ENCODE data around the gene LRPAP1. TPM values are rescaled to one million over a fixed set of nuclear protein-coding genes. Genes with fewer than 3 reads are reported as not detected.
"Not testable (repeated sequence)": the region's sequence is repeated elsewhere in the genome, so short reads cannot be mapped to it uniquely, and the experiment has no call there.

The LRPAP1 gene
- total RNA-seq, 1 experiment from 2014 or later: 116 TPM

DNA sequence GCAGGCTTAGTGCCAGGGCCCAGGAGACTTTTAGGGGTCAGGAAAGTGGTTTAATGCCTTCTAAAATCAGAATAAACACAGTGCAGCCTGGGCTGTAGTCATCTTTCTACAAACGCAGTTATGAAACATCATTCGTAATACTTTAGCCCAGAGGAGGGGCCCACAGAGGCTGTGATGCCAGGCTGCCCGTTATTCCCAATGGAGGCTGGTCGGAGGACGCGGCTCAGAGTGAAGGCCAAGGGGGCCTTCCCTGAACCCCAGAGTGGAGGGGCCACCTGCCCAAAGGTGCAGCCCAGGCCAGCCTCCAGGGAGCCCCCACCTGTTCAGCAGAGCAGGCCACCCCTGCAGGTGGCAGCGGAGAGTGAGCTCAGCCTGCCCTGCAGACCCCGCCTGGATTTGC lies 29.9 kb upstream of the LRPAP1 start:
- DNase-seq (ENCODE audit: low spot score): not testable (repeated sequence)

DNA sequence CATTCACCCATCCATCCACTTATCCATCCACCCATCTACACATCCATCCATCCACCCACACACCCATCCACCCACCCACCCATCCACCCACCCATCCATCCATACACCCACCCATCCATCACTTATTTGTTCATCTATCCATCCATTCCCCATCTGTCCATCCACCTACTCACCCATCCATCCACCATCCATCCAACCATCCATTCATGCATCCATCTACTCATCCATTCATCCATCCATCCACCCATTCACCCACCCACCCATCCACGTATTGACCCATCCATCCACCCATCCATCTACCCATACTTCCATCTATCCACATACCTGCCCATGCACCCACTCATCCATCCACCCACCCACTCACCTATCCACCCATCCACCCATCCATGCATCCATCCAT lies 28.2 kb upstream of the LRPAP1 start:
- DNase-seq (ENCODE audit: low spot score): not testable (repeated sequence)

DNA sequence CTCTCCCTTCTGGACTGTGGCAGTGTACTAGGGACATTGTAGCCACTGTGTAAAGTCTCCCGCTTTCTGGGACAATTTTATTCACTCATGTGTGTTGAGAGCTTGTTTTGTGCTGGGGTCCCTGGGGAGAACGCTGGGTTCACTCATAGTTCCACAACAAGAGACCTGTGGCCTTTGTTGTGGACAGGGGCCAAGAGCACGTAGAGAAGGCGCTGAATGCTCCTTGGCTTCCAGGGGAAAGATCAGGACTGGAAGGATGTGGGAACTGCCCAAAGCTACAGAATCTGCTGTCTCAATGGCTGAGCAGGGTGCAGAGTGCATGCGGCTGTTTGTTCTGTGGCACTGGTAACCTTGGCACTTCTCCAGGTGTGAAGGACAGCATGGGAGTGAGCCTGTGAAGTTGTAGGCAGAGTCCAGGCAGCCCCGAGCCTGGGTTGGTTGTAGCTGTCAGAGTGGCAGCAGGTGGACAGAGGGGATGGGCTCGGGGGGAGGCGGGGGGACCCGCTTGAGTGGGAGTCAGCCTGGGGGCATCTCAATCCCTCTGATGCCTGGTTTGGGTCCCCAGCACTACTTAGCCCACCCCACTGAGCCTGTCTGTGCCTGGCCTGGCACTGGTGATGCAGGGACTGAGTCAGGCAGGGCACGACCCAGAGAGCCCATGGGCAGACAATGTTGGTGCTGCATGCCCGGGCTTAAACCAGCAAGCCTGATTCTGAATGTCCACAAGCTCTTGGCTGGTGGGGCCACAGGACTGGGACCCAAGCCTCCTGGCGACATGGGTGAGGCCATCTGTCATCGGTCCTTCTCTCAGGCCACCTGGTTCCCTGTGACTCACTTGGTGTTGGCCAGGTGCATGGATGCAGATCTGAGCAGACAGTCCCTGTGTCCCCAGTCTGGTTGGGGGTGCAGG lies 27.4 kb upstream of the LRPAP1 start:
- not testable (repeated sequence) for DNase-seq (ENCODE audit: low spot score)

- DNase-seq (ENCODE audit: low spot score): not testable (repeated sequence)
Observed at GRCh38 chr4:3558514-3558836, 26.3 kb upstream of the LRPAP1 start.

DNA sequence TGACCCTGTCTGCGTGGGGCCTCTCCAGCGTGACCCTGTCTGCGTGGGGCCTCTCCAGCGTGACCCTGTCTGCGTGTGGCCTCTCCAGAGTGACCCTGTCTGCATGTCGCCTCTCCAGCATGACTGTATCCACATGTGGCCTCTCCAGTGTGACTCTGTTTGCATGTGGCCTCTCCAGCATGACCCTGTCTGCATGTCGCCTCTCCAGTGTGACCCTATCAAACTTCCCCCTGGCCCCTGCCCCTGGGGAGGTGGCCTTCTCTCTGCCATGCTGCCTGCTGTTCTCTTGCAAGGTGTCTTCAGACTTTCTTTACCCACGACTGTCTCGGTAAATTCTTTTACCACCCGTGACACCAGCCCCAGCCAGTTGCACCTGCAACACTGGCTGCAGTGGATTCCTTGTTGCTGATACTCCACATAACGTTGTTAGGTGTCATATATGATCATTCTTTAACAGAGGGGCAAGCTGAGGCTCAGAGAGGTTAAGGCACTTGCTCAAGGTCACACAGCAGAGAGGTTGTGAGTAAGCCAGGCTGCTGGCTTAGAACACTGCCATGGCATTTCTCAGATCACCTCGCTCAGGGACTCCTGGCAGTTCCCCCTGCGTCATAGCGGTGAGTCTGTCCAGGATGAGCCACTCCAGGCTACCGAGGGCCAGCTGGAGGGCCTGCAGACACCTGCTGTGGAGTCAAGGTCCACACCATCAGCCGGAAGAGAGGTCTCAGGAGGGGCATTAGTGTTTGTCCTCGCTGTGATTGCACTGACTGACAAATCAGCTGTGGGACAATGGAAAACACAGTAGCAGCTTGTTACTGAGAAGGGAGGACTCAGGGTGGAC lies 25.7 kb upstream of the LRPAP1 start:
- DNase-seq (ENCODE audit: low spot score): not testable (repeated sequence)

DNA sequence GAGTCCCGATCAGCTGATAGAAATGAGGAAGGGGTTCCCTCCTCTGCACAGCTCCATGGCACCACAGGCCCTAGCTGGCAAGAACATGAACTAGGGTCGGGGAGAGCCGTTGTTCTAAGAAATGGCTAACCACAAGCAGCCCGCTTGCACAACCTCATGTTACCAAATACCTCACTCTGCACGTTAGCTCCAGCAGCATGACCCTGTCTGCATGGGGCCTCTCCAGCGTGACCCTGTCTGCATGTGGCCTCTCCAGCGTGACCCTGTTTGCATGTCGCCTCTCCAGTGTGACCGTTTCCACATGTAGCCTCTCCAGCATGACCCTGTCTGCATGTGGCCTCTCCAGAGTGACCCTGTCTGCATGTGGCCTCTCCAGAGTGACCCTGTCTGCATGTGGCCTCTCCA lies 24.9 kb upstream of the LRPAP1 start:
- not testable (repeated sequence) for DNase-seq (ENCODE audit: low spot score)

GRCh38 chr4:3556244-3556867 lies 24.1 kb upstream of the LRPAP1 start:
- DNase-seq (ENCODE audit: low spot score): not testable (repeated sequence)

DNA sequence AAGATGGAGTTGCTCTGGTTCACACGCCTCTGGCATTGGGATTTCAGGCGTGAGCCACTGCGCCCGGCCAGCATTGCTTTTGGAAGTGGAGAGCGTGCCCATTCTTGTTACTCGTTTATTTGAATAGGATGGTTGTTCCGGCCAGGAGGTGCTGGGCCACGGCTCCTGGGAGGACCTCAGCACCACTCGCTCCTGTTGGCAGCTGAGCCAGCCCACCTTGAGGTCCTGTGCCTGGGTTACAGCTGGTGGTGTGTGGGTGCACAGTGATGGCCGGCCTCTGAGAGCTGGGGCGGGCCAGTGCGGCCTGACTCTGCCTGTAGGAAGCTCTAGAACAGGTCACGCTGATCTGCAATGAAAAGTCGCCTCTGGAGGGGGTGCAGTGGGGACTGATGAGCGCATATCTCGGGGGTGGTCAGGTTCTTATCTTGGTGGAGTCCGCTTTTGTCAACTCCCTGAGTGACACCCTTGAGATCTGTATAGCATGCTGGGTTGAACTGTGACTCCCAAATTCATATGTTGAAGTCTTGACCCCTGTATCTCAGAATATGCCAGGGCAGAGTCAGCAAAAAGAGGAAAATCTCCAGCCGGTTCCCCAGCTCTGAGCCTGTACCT lies 23.3 kb upstream of the LRPAP1 start:
- not testable (repeated sequence) for DNase-seq (ENCODE audit: low spot score)

DNA sequence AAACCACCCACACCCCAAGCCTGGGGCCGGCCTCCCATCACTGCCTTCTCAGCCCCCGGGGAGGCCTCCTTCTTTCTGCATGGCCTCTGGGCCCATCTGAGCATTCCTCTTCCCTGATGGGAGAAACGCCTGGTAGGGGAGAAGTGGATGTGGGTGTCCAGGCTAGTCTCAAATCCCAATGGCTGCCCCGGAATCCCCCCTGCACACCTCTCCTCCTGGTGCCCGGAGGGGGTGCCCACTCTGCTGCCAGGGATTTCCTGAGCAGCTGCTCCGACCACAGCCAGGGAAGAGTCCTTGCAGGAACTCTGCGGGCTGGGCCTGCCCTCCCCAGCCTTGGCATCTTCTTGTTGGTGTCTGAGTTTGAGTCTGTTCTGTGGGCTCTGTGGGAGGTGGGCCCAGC lies 19.1 kb upstream of the LRPAP1 start:
- not testable (repeated sequence) for DNase-seq (ENCODE audit: low spot score)

- DNase-seq (ENCODE audit: low spot score): not testable (repeated sequence)
Observed at GRCh38 chr4:3550792-3551325, 18.6 kb upstream of the LRPAP1 start.

- not testable (repeated sequence) for DNase-seq (ENCODE audit: low spot score)
Observed at GRCh38 chr4:3550041-3550440, 17.8 kb upstream of the LRPAP1 start.

DNA sequence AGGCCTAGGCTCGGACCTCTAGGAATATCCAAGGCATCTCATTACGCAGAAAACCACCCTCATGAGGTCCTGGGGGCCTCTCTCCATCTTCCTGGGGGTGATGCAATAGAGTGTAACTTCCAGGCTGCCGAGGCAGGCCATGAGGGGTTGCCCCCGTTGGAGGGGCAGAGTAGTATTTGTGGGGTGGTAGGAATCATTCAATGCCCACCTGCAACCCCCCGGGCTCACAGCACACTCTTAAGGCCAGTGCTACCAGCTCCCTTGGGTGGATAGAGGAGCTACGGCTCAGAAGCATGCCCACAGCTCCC lies 17.4 kb upstream of the LRPAP1 start:
- not testable (repeated sequence) for DNase-seq (ENCODE audit: low spot score)

DNA sequence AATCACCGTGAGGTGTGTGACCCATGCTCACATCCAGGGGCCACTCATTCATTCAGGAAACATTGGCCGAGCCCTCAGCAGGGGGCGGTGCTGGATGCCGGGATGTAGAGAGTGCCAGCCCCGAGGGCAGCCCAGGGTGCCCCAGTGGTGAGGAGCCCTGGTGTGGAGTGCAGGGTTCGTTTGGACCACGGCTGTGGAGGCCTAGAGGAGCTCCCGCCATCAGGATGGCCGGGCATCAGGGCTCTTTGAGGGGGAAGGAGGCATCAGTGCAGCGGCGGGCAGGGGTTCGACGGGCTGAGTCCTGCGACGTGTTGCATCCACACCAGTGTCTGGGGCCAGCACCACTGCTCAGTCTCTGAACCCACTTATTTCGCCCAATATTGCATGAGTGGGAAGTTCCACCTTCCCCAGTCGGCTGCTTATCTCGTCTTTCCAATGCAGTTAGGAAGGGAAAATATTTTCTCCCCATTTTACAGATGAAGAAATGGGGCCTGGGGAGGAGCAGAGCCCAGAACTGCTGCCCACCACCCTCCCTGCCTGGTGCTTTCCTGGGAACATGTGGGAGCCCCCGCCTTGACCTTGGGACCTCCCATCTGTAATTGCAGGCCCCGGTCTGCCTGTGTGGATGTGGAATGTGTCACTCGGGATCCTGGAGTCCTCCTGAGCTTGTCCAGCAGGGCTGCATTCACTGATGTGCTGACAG lies 16.9 kb upstream of the LRPAP1 start:
- DNase-seq (ENCODE audit: low spot score): not testable (repeated sequence)

GRCh38 chr4:3546721-3547120 lies 14.5 kb upstream of the LRPAP1 start:
- not testable (repeated sequence) for DNase-seq (ENCODE audit: low spot score)

DNA sequence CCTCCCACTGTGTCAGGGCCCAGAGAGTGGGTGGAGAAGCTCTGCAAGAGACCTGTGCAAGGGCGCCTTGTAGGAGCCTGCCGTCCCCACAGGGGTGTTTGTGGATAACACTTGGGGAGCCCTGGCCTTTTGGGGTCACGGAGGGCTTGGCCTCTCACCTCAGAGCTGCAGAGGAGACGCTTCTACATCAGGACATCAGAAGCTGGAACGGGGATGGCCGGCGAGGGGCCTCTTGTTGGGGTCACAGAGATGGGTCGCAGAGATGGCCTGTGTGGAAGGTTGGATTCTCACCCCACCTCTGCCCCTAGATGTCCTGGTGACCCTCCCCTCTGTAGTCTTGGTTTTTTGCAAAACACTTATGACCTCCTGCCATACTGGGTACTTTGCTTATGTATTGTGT lies 13.1 kb upstream of the LRPAP1 start:
- not testable (repeated sequence) for DNase-seq (ENCODE audit: low spot score)

DNA sequence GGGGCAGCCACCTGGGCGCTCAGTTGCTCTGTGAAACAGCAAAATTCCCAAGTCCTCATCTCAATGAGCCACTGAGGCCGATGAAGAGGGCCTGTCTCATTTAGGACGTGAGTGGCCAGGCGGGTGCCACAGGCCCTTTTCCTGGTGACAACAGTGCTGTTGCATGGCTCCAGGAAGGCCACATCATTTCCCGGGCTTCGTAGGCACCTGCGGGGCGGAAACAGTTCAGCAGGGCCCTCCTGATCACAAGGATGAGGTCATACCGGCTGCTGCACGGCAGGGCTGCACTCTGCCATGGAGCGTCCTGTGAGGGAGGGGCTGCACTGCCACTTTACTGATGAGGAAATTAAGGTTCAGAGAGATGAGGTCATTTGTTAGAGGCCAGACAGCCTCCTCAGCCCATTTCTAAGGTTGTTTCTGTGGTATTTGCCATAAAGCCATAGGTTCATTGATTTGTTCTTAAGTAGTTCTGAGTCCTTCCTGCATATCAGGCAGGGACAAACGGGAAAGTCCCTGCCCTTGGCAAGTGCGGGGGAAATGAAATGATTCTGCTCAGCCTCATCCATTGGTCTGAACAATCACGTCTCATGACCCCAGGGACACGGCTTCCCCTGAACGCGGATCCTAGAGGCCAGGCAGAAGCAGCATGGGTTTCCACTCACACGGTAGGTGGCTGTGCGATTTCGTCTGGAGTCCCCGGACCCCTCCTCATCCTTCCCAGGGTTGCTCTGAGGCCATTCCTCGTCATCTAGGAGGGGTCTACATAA lies 12.2 kb upstream of the LRPAP1 start:
- DNase-seq (ENCODE audit: low spot score): peak; percentile 7

- DNase-seq (ENCODE audit: low spot score): not testable (repeated sequence)
Observed at GRCh38 chr4:3543415-3543814, 11.2 kb upstream of the LRPAP1 start.

GRCh38 chr4:3538906-3539305 lies 6.7 kb upstream of the LRPAP1 start:
- DNase-seq (ENCODE audit: low spot score): not testable (repeated sequence)

DNA sequence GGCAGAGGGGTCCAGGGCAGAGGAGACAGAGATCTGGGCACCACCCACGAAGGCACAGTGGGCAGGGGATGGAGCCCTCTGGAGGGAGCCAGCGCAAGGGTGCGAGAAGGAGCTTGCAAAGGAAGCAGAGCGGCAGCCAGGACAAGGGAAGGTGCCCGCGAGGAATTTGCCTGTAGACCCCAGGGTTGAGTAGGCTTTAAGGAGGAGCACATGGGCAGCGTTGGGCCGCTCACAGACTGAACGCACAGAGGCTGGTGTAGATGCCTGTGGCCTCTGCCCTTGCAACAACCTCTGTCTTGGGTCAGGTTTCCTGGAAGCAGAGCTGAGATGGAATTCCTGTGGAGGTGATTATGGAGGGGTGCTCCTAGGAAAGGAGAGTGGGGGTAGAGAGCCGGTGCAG lies 3.6 kb upstream of the LRPAP1 start:
- not testable (repeated sequence) for DNase-seq (ENCODE audit: low spot score)

DNA sequence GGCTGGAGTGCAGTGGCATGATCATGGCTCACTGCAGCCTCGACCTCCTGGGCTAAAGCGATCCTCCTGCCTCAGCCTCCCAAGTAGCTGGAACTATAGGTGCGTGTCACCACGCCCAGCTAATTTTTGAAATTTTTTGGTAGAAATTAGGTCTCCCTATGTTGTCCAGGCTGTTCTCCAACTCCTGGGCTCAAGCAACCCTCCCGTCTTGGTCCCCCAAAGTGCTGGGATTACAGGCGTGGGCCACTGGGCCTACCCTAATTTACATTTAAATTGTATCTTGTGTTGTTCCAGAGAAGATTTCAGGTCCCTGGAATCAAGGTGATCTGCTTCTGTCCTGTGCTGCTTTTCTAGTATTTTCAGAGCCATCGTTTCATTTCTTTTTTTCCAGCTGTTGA lies 1.2 kb upstream of the LRPAP1 start:
- no peak for DNase-seq (ENCODE audit: low spot score)

Measured in A172 (cell line).